GM19035 (cell line): Measurements from ENCODE around the gene SV2C.

Source experiments
- ATAC-seq: cut with Tn5 transposase; IDR thresholded peaks from one replicate; pipeline ENCODE4 v1.9.1; 2021; ENCODE audit not compliant: unreplicated experiment

SV2C gene

GRCh38 chr5:76099286-76099702 is 16.1 kb downstream of the SV2C start:
- ATAC-seq = peak; percentile 70

DNA sequence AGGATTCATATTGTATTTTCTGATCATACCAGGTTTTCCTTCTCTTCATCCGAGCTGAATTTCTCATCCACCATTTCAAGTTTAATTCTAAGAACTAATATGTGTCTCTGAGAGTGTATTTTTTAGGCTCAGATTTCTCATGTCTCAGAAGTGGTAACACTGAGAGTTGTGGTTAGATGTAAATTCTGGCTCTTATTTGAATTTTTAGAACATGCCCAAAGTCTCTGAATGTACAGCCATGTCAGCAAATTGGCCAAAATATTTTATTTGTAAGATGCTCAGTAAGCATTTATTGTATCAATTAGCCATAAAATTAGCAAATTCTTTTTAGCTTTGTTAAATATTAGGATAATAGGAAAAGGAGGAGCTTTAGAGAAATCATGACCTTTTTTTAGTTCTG is 16.6 kb downstream of the SV2C start:
- peak; percentile 78 for ATAC-seq

- ATAC-seq = no peak
Measured at GRCh38 chr5:76104027-76104426, 20.8 kb downstream of the SV2C start.

GRCh38 chr5:76106149-76106548 is 23.0 kb downstream of the SV2C start:
- no peak for ATAC-seq

GRCh38 chr5:76111477-76112174 is 28.4 kb downstream of the SV2C start:
- no peak for ATAC-seq

- ATAC-seq = no peak
Measured at GRCh38 chr5:76113103-76113502, 29.9 kb downstream of the SV2C start.

DNA sequence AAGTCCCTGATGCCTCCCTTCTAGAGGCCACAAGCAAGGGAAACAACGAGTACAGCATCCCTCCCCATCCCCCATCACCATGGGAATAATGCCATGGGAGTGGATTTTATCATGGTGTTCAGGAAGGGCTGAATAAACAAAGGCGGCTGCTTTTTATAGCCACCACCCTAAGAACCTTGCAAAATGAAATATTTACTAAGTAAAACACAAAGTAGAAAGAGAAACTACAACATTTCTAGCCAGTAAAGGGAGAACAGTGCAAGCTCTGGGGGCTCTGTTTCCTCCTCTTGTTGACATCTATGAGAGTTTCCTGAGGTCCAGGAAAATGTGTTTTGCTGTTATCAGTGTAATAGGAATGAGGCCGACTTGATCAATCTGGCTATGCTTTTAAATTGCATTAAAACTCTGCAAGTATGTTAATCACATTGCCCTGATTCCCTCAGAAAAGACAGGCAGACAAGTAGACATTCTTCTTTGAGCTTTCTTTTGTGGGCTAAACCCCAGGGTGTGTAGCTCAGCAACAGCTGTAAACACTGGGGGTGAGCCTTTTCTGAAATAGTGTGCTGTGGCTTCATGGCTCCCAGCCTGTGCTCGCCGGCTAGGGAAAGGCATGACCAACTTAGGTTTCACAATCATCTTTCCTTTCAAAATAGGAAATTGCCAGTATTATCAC is 31.1 kb downstream of the SV2C start:
- no peak for ATAC-seq

DNA sequence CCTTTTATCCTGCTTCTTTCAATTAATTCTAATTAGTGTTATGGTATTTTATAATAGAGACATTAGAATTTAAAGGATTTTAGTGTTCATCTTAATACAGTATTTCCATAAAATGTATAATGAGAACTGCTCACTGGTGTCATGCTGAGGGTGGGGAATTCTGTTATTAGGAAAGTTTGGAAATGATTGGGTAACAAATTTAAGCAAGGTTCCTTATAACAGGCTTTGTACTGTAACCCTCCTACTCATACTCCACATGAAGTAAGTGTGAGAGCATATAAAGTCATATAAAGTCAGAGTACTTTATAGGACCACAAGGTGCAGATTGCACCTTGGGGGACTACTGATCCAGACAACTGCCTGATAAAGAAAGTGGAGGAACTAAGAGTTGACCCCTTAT is 42.2 kb downstream of the SV2C start:
- ATAC-seq = no peak

GRCh38 chr5:76125888-76126287 is 42.7 kb downstream of the SV2C start:
- ATAC-seq = no peak

DNA sequence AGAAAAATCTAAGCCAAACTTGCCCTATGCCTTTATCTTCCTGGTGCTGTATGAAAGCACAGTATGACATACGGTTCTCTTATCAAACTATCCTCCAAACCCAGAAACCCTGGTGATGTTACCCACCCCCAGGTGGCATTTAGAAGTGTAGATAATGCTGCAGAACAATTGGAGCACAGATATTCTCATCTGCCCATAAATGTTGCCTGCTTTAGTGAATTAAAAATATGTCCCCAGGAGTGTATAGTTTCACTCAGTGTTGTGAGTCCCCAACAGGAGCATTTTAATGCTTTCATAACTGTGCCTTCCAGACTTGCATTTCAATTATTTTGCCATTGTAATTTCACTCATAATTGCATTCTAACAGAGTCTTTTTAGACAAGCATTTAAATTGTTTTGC is 50.8 kb downstream of the SV2C start:
- ATAC-seq = no peak

- no peak for ATAC-seq
Measured at GRCh38 chr5:76134646-76135045, 51.5 kb downstream of the SV2C start.

- no peak for ATAC-seq
Measured at GRCh38 chr5:76137887-76138542, 54.8 kb downstream of the SV2C start.

DNA sequence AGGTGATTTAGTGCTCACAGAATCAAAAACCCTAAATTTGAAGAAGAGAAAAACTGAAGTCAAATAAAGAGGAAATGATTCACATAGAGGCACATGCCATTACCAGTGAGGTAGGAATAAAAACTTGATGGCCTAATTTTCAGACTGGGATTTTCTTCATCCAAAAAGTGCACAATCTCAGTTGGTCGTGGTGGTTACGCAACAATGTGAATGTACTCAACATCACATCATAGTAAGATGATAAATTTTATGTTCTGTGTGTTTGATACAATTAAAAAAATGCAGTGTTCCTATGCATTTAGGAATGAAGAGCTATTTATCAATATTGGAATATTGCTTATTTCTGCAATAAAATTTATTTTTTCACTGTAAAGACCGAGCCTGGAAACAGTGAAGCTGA is 60.7 kb downstream of the SV2C start:
- no peak for ATAC-seq

DNA sequence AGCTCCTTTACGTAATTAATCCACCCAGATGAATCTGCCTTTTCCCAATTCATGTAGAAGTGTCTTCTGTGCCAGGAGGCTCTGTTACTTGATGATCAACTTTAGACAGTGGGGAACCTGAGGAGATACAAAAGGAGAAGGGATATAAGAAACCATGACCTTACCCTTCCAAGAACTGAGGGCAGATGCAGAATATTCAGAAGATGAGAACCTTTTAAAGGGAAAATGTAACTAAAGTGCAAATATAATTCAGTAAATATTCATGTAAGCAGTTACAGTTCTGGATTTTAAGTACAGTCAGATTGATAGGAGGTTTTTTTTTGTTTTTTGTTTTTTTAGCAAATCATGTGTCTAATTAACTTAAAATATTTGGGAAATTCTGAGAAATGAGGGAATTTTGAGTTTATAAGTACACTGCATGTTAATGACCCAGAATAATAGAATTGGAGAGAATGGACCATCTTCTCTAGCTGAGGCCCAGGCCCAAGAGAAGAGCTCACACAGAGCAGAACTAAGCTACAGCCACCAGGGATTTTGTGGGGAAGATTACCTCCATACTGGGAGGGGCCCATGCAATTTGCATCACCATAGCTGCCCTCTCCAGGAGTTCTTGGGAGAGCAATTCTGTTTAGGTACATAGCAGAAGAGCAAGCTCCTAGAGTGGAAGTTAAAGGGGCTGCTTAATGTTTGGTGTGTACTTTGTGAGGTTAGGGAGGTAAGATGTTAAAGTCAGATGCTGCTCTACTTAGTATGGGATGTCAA is 61.5 kb downstream of the SV2C start:
- no peak for ATAC-seq

GRCh38 chr5:76145945-76146344 is 62.8 kb downstream of the SV2C start:
- ATAC-seq = no peak

- no peak for ATAC-seq
Measured at GRCh38 chr5:76149636-76150035, 66.5 kb downstream of the SV2C start.

- ATAC-seq = no peak
Measured at GRCh38 chr5:76152161-76152560, 69.0 kb downstream of the SV2C start.

DNA sequence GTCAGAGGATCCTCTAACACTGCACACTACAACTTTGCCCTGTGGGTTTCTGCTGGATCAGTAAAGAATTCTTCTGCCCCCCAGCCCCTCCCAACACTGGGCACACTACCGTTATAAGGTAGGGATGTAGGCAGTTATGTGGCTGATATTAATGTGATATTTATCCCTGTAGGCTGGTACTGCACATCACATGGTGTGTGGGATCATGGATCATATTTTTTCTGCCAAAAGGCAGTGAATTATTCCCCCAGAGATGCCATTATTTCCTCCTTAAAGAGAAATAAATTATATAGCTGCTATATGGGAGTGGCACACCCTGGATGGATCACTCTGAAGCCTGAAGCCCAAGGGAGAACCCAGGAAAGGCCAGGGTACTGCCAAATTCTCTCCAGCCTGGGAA is 69.5 kb downstream of the SV2C start:
- ATAC-seq = no peak

DNA sequence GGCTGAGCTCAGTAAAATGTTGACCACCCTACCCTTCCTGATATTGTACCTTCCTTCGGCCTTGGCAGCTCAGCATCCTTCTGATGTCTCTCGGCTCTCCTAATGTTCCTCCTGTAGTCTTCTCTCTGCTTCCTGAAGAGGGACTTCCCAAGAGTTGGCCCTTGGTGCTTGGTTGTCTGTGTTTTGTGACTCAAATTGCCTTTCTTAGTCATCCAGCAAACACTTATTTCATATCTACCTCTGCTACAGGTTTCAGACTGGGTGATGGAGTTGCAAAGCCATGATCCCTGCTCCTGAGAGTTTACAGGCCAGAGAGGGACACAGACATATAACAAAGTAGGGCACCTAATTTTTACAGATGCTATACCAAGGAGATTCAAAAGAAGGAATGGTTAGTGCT is 70.1 kb downstream of the SV2C start:
- no peak for ATAC-seq

DNA sequence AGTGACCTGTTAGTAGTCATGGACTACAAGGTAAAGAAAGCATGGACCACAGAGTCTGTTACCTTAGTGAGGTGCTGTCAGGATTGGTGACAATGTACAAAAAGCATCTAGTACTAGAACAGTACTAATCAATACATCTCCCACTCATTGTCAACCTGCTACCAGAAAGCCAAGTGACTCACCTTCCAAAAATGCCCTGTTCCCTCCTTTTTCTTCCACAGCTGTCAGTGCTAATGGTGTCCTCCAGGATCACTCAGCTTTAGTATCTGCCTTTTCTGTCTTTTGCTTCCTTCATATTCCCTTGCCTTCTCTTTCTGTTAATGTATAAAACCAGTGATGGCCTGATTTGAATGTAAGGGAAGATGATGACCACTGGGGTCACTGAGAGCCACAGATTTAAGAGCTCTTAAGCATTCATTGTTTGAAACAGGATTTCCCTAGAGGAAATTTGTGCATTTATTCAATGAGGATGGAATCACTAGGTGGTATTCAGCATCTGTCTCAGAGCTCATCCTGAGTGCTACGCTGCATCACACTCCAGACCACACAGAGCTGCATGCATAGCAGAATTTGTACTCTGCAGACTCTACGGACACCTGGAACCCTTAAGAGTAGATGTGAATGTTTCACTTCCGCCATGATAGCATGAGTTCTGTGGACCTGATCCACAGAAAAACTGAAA is 71.0 kb downstream of the SV2C start:
- ATAC-seq = no peak

DNA sequence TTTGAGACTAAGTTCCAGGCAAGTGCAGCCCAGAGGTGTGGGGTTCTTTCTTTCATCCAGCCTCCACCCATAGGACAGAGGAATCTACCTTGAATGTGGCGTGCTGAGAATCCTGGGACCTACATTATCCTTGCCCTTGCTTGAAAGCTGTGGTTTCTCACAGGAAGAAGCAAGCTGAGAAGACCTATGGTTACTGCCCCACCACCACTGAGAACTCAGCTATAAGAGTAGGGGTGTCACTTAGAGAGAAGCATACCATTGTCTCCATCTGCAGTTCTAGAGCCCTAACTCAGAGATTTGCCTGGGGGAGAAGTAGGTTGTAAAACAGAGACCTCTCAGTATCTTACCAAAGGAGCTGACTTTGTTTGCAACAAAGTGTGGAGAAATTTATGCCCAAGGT is 72.4 kb downstream of the SV2C start:
- no peak for ATAC-seq
